Common myeloid progenitor, CD34-positive (primary cell): ENCODE measurements around the gene USB1.

ENCODE experiments used
- CTCF ChIA-PET: fragments of 350-600 bp; sonication (Branson Sonifier 250); formaldehyde crosslinking; loops from one replicate; lab custom pipeline; 2021; ENCODE audit warnings: antibody characterized with exemption; lab: Charles Lee
- POLR2A ChIA-PET: fragments of 350-600 bp; sonication (Branson Sonifier 250); formaldehyde crosslinking; loops from one replicate; lab custom pipeline; 2021; ENCODE audit warnings: antibody characterized with exemption; lab: Charles Lee
- DNase-seq, 3 donors: peaks; one replicate each; pipeline versions ENCODE4 v3.0.0 to v3.0.0-alpha.2; 2013
- H3K27ac ChIP-seq, 2 experiments: 1 replicate in 1 of 2; 2 replicates in 1 of 2; pipeline ENCODE4 v1.7.0; 2013; ENCODE audit warnings: inconsistent platforms in 2 of 2, low read length in 2 of 2, mild to moderate bottlenecking in 2 of 2, low read depth in 1 of 2, moderate library complexity in 1 of 2; ENCODE audit not compliant: severe bottlenecking in 2 of 2, insufficient read depth in 1 of 2, poor library complexity in 1 of 2
- H3K27me3 ChIP-seq, 5 experiments: replicated peaks in 2 of 5; 1 replicate in 3 of 5; 2 replicates in 2 of 5; pipeline versions ENCODE4 v1.6.1 to v1.7.0; 2013; ENCODE audit warnings: low read length in 4 of 5, mild to moderate bottlenecking in 2 of 5, moderate library complexity in 2 of 5, inconsistent platforms in 1 of 5; ENCODE audit not compliant: insufficient read depth in 5 of 5, control insufficient read depth in 4 of 5
- H3K36me3 ChIP-seq, 4 experiments: 1 replicate in 2 of 4; 2 replicates in 2 of 4; pipeline versions ENCODE4 v1.6.1 to v1.7.0; 2013; ENCODE audit warnings: low read length in 3 of 4, control low read depth in 1 of 4, mild to moderate bottlenecking in 1 of 4; ENCODE audit not compliant: control insufficient read depth in 4 of 4, insufficient read depth in 4 of 4
- H3K4me1 ChIP-seq, 4 experiments: 1 replicate in 3 of 4; 2 replicates in 1 of 4; pipeline versions ENCODE4 v1.6.1 to v1.7.1; 2013; ENCODE audit warnings: low read length in 3 of 4, mild to moderate bottlenecking in 3 of 4, control low read depth in 1 of 4, inconsistent platforms in 1 of 4, moderate library complexity in 1 of 4; ENCODE audit not compliant: control insufficient read depth in 4 of 4, insufficient read depth in 4 of 4; ENCODE audit errors: control extremely low read depth in 1 of 4
- H3K4me3 ChIP-seq, 7 experiments: 1 replicate in 4 of 7; 2 replicates in 3 of 7; pipeline versions ENCODE4 v1.5.1 to v1.7.0; 2013; ENCODE audit warnings: mild to moderate bottlenecking in 7 of 7, low read length in 6 of 7, moderate library complexity in 6 of 7, inconsistent platforms in 2 of 7, low read depth in 2 of 7, control low read depth in 1 of 7; ENCODE audit not compliant: insufficient read depth in 4 of 7, control insufficient read depth in 1 of 7; ENCODE audit errors: extremely low read depth in 1 of 7
- H3K9me3 ChIP-seq, 5 experiments: 1 replicate in 4 of 5; 2 replicates in 1 of 5; pipeline versions ENCODE4 v1.6.1 to v1.7.1; 2013; ENCODE audit warnings: low read length in 4 of 5, mild to moderate bottlenecking in 2 of 5, inconsistent platforms in 1 of 5, low read depth in 1 of 5, moderate library complexity in 1 of 5; ENCODE audit not compliant: control insufficient read depth in 4 of 5, insufficient read depth in 2 of 5; ENCODE audit errors: control extremely low read depth in 1 of 5
- WGBS: methylation state at CpG from one replicate; pipeline ENCODE4 v1.1.5; 2013; ENCODE audit not compliant: insufficient coverage; 5-methylcytosine and 5-hydroxymethylcytosine counted together

The USB1 gene

GRCh38 chr16:58013201-58013956 lies 12.2 kb downstream of the USB1 start:
- no peak overlapping the region for H3K27ac ChIP-seq
- CTCF ChIA-PET: interaction anchor here (0.6 to 1.6 kb wide), 8 partner anchors 21 to 538 kb away, joined by 3 to 14 read pairs (median 3); no protein-coding TSS in a partner anchor
- no peaks in the 10 kb centered on the region for H3K4me1 ChIP-seq
- no peaks in the 10 kb centered on the region for H3K9me3 ChIP-seq
- H3K36me3 ChIP-seq: peaks cover 7 to 43% (median 36%) of the 10 kb centered on the region in 4 experiments
- no peak for DNase-seq
- H3K4me3 ChIP-seq: no peak overlapping the region
- WGBS: 78% methylated on average over 5 of the region's 9 CpGs
- H3K27me3 ChIP-seq: no peaks in the 10 kb centered on the region
- POLR2A ChIA-PET: no interaction called here

GRCh38 chr16:58016840-58017446 lies 15.7 kb downstream of the USB1 start:
- Histone ChIP-seq H3K27ac (no peak overlapping the region), H3K27me3 (no peaks in the 10 kb centered on the region), H3K9me3 (no peaks in the 10 kb centered on the region), H3K4me1 (no peaks in the 10 kb centered on the region), H3K4me3 (no peak overlapping the region), H3K36me3 (peaks cover 2 to 31% (median 20%) of the 10 kb centered on the region in 4 experiments)
- ChIA-PET CTCF (interaction anchor here (3.9 to 4.0 kb wide), 2 partner anchors 104 to 110 kb away, joined by 21 to 45 read pairs; no protein-coding TSS in a partner anchor), POLR2A (no interaction called here)
- WGBS: 81% methylated on average over 11 of the region's 12 CpGs
- no peak for DNase-seq

- no peak for DNase-seq
- H3K36me3 ChIP-seq: peaks cover 2 to 20% (median 9%) of the 10 kb centered on the region in 4 experiments
- ChIA-PET CTCF (interaction anchor here (0.8 to 4.0 kb wide), 7 partner anchors 10 to 152 kb away, joined by 3 to 45 read pairs (median 4); no protein-coding TSS in a partner anchor), POLR2A (no interaction called here)
- no peak overlapping the region for H3K27ac ChIP-seq
- 93% methylated on average over 6 of the region's 7 CpGs for WGBS
- H3K4me1 ChIP-seq: peaks cover 0 to 8% (median 3%) of the 10 kb centered on the region in 4 experiments
- no peak overlapping the region for H3K4me3 ChIP-seq
- peaks cover 0 to 4% (median 0%) of the 10 kb centered on the region in 5 experiments for H3K27me3 ChIP-seq
- H3K9me3 ChIP-seq: no peaks in the 10 kb centered on the region
Observed at GRCh38 chr16:58018803-58019202, 17.6 kb downstream of the USB1 start.

- H3K4me3 ChIP-seq: no peak overlapping the region
- H3K9me3 ChIP-seq: no peaks in the 10 kb centered on the region
- no peak for DNase-seq
- H3K27me3 ChIP-seq: peaks cover 0 to 13% (median 5%) of the 10 kb centered on the region in 5 experiments
- H3K27ac ChIP-seq: no peak overlapping the region
- H3K4me1 ChIP-seq: peaks cover 0 to 14% (median 9%) of the 10 kb centered on the region in 4 experiments
- CTCF ChIA-PET: interaction anchor here (0.7 to 4.0 kb wide), 8 partner anchors 83 to 288 kb away, joined by 3 to 45 read pairs (median 3); no protein-coding TSS in a partner anchor
- H3K36me3 ChIP-seq: peaks cover 2 to 20% (median 9%) of the 10 kb centered on the region in 4 experiments
- 83% methylated on average over 8 of the region's 8 CpGs for WGBS
- POLR2A ChIA-PET: no interaction called here
Observed at GRCh38 chr16:58019866-58020538, 18.8 kb downstream of the USB1 start.

GRCh38 chr16:58020628-58021521 lies 19.7 kb downstream of the USB1 start:
- POLR2A ChIA-PET: no interaction called here
- H3K4me1 ChIP-seq: peaks cover 0 to 22% (median 17%) of the 10 kb centered on the region in 4 experiments
- H3K27me3 ChIP-seq: peaks cover 0 to 15% (median 5%) of the 10 kb centered on the region in 5 experiments
- H3K36me3 ChIP-seq: peaks cover 2 to 14% (median 9%) of the 10 kb centered on the region in 4 experiments
- no peak overlapping the region for H3K4me3 ChIP-seq
- H3K27ac ChIP-seq: no peak overlapping the region
- DNase-seq: peak; percentile 61 to 73 (median 62)
- no peaks in the 10 kb centered on the region for H3K9me3 ChIP-seq
- CTCF ChIA-PET: interaction anchor here (0.7 to 4.1 kb wide), 5 partner anchors 13 to 155 kb away, joined by 3 to 40 read pairs (median 3); no protein-coding TSS in a partner anchor
- WGBS: 83% methylated on average over 6 of the region's 8 CpGs
